ENCODE measurements around the gene PLAC8L1.
"Not testable (repeated sequence)": the region's sequence is repeated elsewhere in the genome, so short reads cannot be mapped to it uniquely, and the experiment has no call there.

Gene PLAC8L1

GRCh38 chr5:146105477-146105876, at the start of gene PLAC8L1:
Gene PLAC8L1, minus strand, starts transcription at chr5:146105577. Its CDS starts 1,266 bp downstream, at chr5:146104311.
- DNase-seq (ENCODE audit: low spot score) = no peak

- no peak for DNase-seq (ENCODE audit: low spot score)
These were observed 46.6 kb upstream of the PLAC8L1 start for GRCh38 chr5:146151970-146152369.

GRCh38 chr5:146137967-146138403, 32.6 kb upstream of the PLAC8L1 start:
- no peak for DNase-seq (ENCODE audit: low spot score)

GRCh38 chr5:146130440-146131045, 25.2 kb upstream of the PLAC8L1 start:
- DNase-seq (ENCODE audit: low spot score) = no peak

GRCh38 chr5:146126068-146126467, 20.7 kb upstream of the PLAC8L1 start:
- no peak for DNase-seq (ENCODE audit: low spot score)

GRCh38 chr5:146124580-146124979, 19.2 kb upstream of the PLAC8L1 start:
- no peak for DNase-seq (ENCODE audit: low spot score)

GRCh38 chr5:146121451-146121850, 16.1 kb upstream of the PLAC8L1 start:
- DNase-seq (ENCODE audit: low spot score) = not testable (repeated sequence)

GRCh38 chr5:146118322-146118721, 12.9 kb upstream of the PLAC8L1 start:
- no peak for DNase-seq (ENCODE audit: low spot score)

GRCh38 chr5:146117216-146117615, 11.8 kb upstream of the PLAC8L1 start:
- DNase-seq (ENCODE audit: low spot score) = not testable (repeated sequence)

- no peak for DNase-seq (ENCODE audit: low spot score)
These were observed 11.0 kb upstream of the PLAC8L1 start for GRCh38 chr5:146116361-146116760.

GRCh38 chr5:146112476-146112875, 7.1 kb upstream of the PLAC8L1 start:
- DNase-seq (ENCODE audit: low spot score) = no peak

GRCh38 chr5:146111409-146111808, 6.0 kb upstream of the PLAC8L1 start:
- no peak for DNase-seq (ENCODE audit: low spot score)

GRCh38 chr5:146109379-146109778, 4.0 kb upstream of the PLAC8L1 start:
- DNase-seq (ENCODE audit: low spot score) = no peak

GRCh38 chr5:146108870-146109269, 3.5 kb upstream of the PLAC8L1 start:
- DNase-seq (ENCODE audit: low spot score) = not testable (repeated sequence)

- no peak for DNase-seq (ENCODE audit: low spot score)
These were observed 2.5 kb upstream of the PLAC8L1 start for GRCh38 chr5:146107901-146108300.

GRCh38 chr5:146103594-146103993, 1.8 kb downstream of the PLAC8L1 start:
- no peak for DNase-seq (ENCODE audit: low spot score)

GRCh38 chr5:146101646-146102045, 3.7 kb downstream of the PLAC8L1 start:
- peak; percentile 26 for DNase-seq (ENCODE audit: low spot score)

- DNase-seq (ENCODE audit: low spot score) = no peak
These were observed 7.3 kb downstream of the PLAC8L1 start for GRCh38 chr5:146098047-146098446.

GRCh38 chr5:146091881-146092280, 13.5 kb downstream of the PLAC8L1 start:
- no peak for DNase-seq (ENCODE audit: low spot score)

GRCh38 chr5:146089287-146089686, 16.1 kb downstream of the PLAC8L1 start:
- no peak for DNase-seq (ENCODE audit: low spot score)

GRCh38 chr5:146088098-146088497, 17.3 kb downstream of the PLAC8L1 start:
- DNase-seq (ENCODE audit: low spot score) = no peak

GRCh38 chr5:146084376-146084775, 21.0 kb downstream of the PLAC8L1 start:
- DNase-seq (ENCODE audit: low spot score) = no peak

GRCh38 chr5:146082798-146083197, 22.6 kb downstream of the PLAC8L1 start:
- DNase-seq (ENCODE audit: low spot score) = no peak

- DNase-seq (ENCODE audit: low spot score) = no peak
These were observed 23.8 kb downstream of the PLAC8L1 start for GRCh38 chr5:146081556-146081955.
